Measurements from ENCODE around the gene FCHO2. TPM values are rescaled to one million over a fixed set of nuclear protein-coding genes. Genes with fewer than 3 reads are reported as not detected.

FCHO2 gene
- total and polyA plus RNA-seq, 2 of the 4 experiments (the other 2 are of a cell fraction) = 6.1 to 23.5 TPM

DNA sequence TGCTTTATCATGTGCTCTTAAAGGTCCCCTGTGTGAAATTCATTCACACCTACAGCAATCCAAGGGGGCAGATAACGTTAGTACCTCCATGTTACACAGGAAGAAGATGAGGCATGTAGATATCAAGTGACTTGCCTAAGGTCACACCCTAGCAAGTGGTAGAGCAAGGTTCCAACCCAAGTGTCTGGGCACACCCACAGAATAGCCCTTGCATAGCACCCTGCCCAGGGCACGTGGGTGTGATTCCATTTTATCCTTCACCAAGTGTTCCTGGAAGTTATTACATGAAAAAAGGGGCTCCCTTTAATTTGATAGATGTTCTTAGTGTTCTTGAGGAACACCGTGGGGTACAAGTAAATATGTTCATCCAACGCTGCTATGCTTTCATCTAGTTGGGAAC, 169.4 kb downstream of the FCHO2 start:
- Histone ChIP-seq H3K4me2 (ENCODE audit: low read depth, low read length) (no peak overlapping the region), H3K4me3 (ENCODE audit: insufficient read depth, low read depth, low read length) (no peak overlapping the region), H3K9me1 (ENCODE audit: insufficient read depth, low read length) (no peaks in the 10 kb centered on the region), H3K27me3 (ENCODE audit: control insufficient read depth, insufficient read depth, low read length) (no peaks in the 10 kb centered on the region; the same call in 1 of the 2 replicates), H3K9me3 (ENCODE audit: control insufficient read depth, insufficient read depth, low read length) (no peaks in the 10 kb centered on the region), H3K79me1 (ENCODE audit: low read depth in 1 of 2, low read length in 2 of 2) (no peaks in the 10 kb centered on the region), H3K9ac (ENCODE audit: low read depth, low read length) (no peak overlapping the region), H2BK120ac (ENCODE audit: low read depth, low read length) (no peak overlapping the region), H3K4me1 (ENCODE audit: control insufficient read depth, insufficient read depth, low read length) (no peaks in the 10 kb centered on the region), H2AK9ac (replicated peaks; ENCODE audit: low read depth, low read length, poor library complexity) (no peak overlapping the region), H2BK20ac (ENCODE audit: low read depth, low read length) (no peak overlapping the region), H3K36me3 (ENCODE audit: control insufficient read depth, insufficient read depth, low read length) (no peaks in the 10 kb centered on the region), H3K27ac (ENCODE audit: insufficient read depth, low read length) (no peak overlapping the region), H3K14ac (replicated peaks; ENCODE audit: low read depth, low read length) (no peak overlapping the region), H4K91ac (ENCODE audit: insufficient read depth, low read depth, low read length) (no peak overlapping the region), H4K5ac (ENCODE audit: low read depth, low read length) (no peak overlapping the region), H3K4ac (ENCODE audit: low read depth, low read length) (no peak overlapping the region), H2BK5ac (ENCODE audit: low read depth, low read length, poor library complexity, severe bottlenecking) (no peak overlapping the region), H3K23ac (ENCODE audit: low read depth, low read length) (no peak overlapping the region), H4K8ac (ENCODE audit: low read depth in 2 of 2, low read length in 2 of 2) (no peak overlapping the region), H2AK5ac (ENCODE audit: low read depth, low read length) (no peak overlapping the region), H3K56ac (ENCODE audit: extremely low read depth, insufficient read depth, low read length) (no peak overlapping the region), H3K18ac (ENCODE audit: low read depth, low read length) (no peak overlapping the region), H2AFZ (replicated peaks; ENCODE audit: low read length, poor library complexity) (no peak overlapping the region), H2BK15ac (ENCODE audit: low read depth, low read length) (no peak overlapping the region), H4K20me1 (ENCODE audit: insufficient read depth, low read length) (no peaks in the 10 kb centered on the region)
- in situ Hi-C loops (cut with MboI; ENCODE audit: low sequenced_read_pairs) (no loop called here), intact Hi-C loops (cut with micrococcal nuclease) (no loop called here), dilution Hi-C loops (cut with HindIII; ENCODE audit: low sequenced_read_pairs, unreplicated experiment) (no loop called here)
- ATAC-seq (ENCODE audit: low read depth) (no peak), DNase-seq (no peak)
- CTCF ChIA-PET = no interaction called here
- POLR2A ChIA-PET (ENCODE audit: unreplicated experiment) = no interaction called here
- 100% methylated on average over 1 of the region's 4 CpGs; no CpG with 5 or more reads in 1 of the 2 experiments for WGBS, 2 experiments (ENCODE audit: extremely low coverage in 2 of 2, insufficient read length in 1 of 2)
- no TSS peak for BruUV-seq (replicated peaks)
- TF ChIP-seq FOS (IDR thresholded peaks at IDR 0.05; ENCODE audit: low read depth, low read length) (no peak), MAFK (IDR thresholded peaks at IDR 0.05; ENCODE audit: low read depth, low read length) (no peak), ELK1 (IDR thresholded peaks at IDR 0.05; ENCODE audit: borderline replicate concordance, low read depth, low read length) (no peak), CEBPB (IDR thresholded peaks at IDR 0.05; ENCODE audit: low read depth, low read length) (no peak), BHLHE40 (IDR thresholded peaks at IDR 0.05; ENCODE audit: low read depth, low read length) (no peak), RCOR1 (IDR thresholded peaks at IDR 0.05; ENCODE audit: insufficient replicate concordance, low read length) (no peak), RFX5 (IDR thresholded peaks at IDR 0.05; ENCODE audit: low read depth, low read length) (no peak), MXI1 (IDR thresholded peaks at IDR 0.05; ENCODE audit: borderline replicate concordance, low read depth, low read length) (no peak), CHD1 (IDR thresholded peaks at IDR 0.05; ENCODE audit: low read depth, low read length) (no peak), NFE2L2 (IDR thresholded peaks at IDR 0.05; ENCODE audit: low read depth, low read length) (no peak), POLR2A (IDR thresholded peaks at IDR 0.05; ENCODE audit: low read depth, low read length) (no peak), SMC3 (IDR thresholded peaks at IDR 0.05; ENCODE audit: low read depth, low read length) (no peak), RAD21 (IDR thresholded peaks at IDR 0.05; ENCODE audit: low read length) (no peak)
- TF ChIP-seq, protein P1, sequence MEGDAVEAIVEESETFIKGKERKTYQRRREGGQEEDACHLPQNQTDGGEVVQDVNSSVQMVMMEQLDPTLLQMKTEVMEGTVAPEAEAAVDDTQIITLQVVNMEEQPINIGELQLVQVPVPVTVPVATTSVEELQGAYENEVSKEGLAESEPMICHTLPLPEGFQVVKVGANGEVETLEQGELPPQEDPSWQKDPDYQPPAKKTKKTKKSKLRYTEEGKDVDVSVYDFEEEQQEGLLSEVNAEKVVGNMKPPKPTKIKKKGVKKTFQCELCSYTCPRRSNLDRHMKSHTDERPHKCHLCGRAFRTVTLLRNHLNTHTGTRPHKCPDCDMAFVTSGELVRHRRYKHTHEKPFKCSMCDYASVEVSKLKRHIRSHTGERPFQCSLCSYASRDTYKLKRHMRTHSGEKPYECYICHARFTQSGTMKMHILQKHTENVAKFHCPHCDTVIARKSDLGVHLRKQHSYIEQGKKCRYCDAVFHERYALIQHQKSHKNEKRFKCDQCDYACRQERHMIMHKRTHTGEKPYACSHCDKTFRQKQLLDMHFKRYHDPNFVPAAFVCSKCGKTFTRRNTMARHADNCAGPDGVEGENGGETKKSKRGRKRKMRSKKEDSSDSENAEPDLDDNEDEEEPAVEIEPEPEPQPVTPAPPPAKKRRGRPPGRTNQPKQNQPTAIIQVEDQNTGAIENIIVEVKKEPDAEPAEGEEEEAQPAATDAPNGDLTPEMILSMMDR (conservative IDR thresholded peaks at IDR 0.05; ENCODE audit: low read depth, low read length) = no peak
- TF ChIP-seq, protein P2, sequence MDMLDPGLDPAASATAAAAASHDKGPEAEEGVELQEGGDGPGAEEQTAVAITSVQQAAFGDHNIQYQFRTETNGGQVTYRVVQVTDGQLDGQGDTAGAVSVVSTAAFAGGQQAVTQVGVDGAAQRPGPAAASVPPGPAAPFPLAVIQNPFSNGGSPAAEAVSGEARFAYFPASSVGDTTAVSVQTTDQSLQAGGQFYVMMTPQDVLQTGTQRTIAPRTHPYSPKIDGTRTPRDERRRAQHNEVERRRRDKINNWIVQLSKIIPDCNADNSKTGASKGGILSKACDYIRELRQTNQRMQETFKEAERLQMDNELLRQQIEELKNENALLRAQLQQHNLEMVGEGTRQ (IDR thresholded peaks at IDR 0.05; ENCODE audit: low read depth, low read length) = no peak

Data from IMR-90 (cell line).